LNCaP clone FGC (cell line): ENCODE results near the gene CCDC102B.

Source experiments
- DNase-seq: peaks from one replicate; pipeline ENCODE4 v3.0.0-alpha.2; 2011; ENCODE audit warnings: low read depth
- H3K4me3 ChIP-seq: 2 replicates; pipeline ENCODE4 v1.5.1; 2011; ENCODE audit warnings: mild to moderate bottlenecking, low read depth, low read length, control low read depth
- CTCF ChIP-seq: IDR thresholded peaks from 2 replicates; pipeline ENCODE4 v1.5.1; 2012; ENCODE audit warnings: mild to moderate bottlenecking; ENCODE audit not compliant: control insufficient read depth, insufficient read depth; ENCODE audit errors: extremely low read depth

CCDC102B gene

DNA sequence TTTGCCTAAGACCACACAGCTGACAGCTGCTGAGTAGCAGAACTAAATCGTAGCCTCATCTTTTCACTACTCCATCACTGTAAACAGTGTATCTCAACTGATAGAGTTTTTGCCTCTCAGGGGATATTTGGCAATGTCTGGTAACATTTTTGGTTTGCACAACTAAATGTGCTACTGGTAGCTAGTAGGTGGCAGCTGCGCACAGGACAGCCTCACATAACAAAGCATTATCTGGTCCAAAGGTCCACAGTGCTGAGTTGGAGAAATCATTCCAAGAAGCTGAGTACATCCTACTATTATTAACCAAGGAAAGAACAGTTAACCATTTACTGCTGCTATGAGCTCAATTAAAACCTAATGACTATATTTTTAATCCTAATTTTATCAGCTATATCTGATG lies 6.1 kb upstream of the CCDC102B start:
- no peak for DNase-seq
- no peak for TF ChIP-seq CTCF
- H3K4me3 ChIP-seq: no peak overlapping the region

DNA sequence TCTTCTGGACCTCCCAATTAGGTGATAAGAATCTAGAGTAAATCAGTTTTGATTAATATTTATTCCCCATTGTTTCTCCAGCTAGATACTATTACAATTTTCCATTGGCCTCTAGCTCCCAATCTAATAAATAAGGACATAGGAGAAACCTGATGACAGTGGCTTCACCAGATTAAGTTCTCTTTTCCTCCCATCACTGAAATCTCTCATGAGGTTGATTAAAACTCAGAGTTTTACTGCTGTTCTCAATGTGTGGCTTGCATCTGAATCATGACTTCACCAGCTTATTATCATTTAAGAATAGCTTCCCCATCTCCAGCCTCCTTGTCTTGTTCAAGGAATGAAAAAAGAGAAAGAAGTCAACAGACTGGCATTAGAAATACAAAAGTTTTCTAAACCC lies 3.9 kb upstream of the CCDC102B start:
- DNase-seq: no peak
- no peak for TF ChIP-seq CTCF
- H3K4me3 ChIP-seq: no peak overlapping the region

GRCh38 chr18:68796936-68797690 lies 767 bp upstream of the CCDC102B start:
- TF ChIP-seq CTCF: no peak
- no peak overlapping the region for H3K4me3 ChIP-seq
- no peak for DNase-seq

- TF ChIP-seq CTCF: no peak
- no peak for DNase-seq
- no peak overlapping the region for H3K4me3 ChIP-seq
These were observed 2.2 kb downstream of the CCDC102B start for GRCh38 chr18:68800075-68800474.

DNA sequence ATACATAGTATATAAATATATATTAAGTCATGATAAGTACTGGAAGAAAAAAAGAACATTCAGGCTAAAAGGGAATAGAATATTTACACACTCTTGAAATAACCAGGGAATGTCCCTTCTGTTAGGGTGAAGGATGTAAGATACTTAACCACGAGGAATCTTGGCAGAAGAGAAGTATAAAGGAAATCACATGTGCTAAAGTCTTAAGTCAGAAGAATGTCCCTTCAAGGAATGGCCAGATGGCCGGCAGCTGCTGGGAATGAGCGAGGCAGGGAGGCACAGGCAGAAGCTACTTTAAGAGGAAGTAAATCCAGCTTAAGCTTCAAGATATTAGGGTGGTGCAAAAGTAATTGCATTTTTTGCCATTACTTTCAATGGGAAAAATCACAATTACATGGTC lies 5.5 kb downstream of the CCDC102B start:
- no peak for DNase-seq
- no peak overlapping the region for H3K4me3 ChIP-seq
- no peak for TF ChIP-seq CTCF

- TF ChIP-seq CTCF: no peak
- no peak overlapping the region for H3K4me3 ChIP-seq
- no peak for DNase-seq
These were observed 19.7 kb downstream of the CCDC102B start for GRCh38 chr18:68817584-68817983.

- TF ChIP-seq CTCF: no peak
- DNase-seq: no peak
- H3K4me3 ChIP-seq: no peak overlapping the region
These were observed 20.7 kb downstream of the CCDC102B start for GRCh38 chr18:68818584-68818983.
